NCI-H524 (cell line): ENCODE data around the gene MCTP1.
"Not testable (repeated sequence)": the region's sequence is repeated elsewhere in the genome, so short reads cannot be mapped to it uniquely, and the experiment has no call there.

Experiments used
- DNase-seq, 2 experiments: peaks; one replicate each; lab custom pipeline; 2025; lab: John Stamatoyannopoulos, UW

The MCTP1 gene

GRCh38 chr5:95029569-95030366 is 255.1 kb downstream of the MCTP1 start:
- no peak for DNase-seq

- no peak for DNase-seq
These were observed 257.1 kb downstream of the MCTP1 start for GRCh38 chr5:95027775-95028174.

GRCh38 chr5:95027151-95027721 is 257.7 kb downstream of the MCTP1 start:
- DNase-seq: peak in 1 of 2 experiments; percentile 31

GRCh38 chr5:95026718-95027117 is 258.2 kb downstream of the MCTP1 start:
- DNase-seq: no peak

- no peak for DNase-seq
These were observed 261.8 kb downstream of the MCTP1 start for GRCh38 chr5:95022967-95023695.

GRCh38 chr5:95020345-95020744 is 264.5 kb downstream of the MCTP1 start:
- no peak for DNase-seq

GRCh38 chr5:95018946-95019345 is 265.9 kb downstream of the MCTP1 start:
- DNase-seq: no peak

- DNase-seq: no peak
These were observed 266.4 kb downstream of the MCTP1 start for GRCh38 chr5:95018511-95018910.

GRCh38 chr5:95009812-95010211 is 275.1 kb downstream of the MCTP1 start:
- no peak for DNase-seq

- DNase-seq: no peak
These were observed 276.8 kb downstream of the MCTP1 start for GRCh38 chr5:95007921-95008597.

GRCh38 chr5:95005811-95006210 is 279.1 kb downstream of the MCTP1 start:
- no peak for DNase-seq

GRCh38 chr5:94998670-94999069 is 286.2 kb downstream of the MCTP1 start:
- DNase-seq: no peak

GRCh38 chr5:94994537-94994936 is 290.4 kb downstream of the MCTP1 start:
- DNase-seq: not testable (repeated sequence)

- DNase-seq: peak in 1 of 2 experiments; percentile 19
These were observed 291.4 kb downstream of the MCTP1 start for GRCh38 chr5:94993491-94993890.

- no peak for DNase-seq
These were observed 292.6 kb downstream of the MCTP1 start for GRCh38 chr5:94992325-94992724.

- DNase-seq: no peak
These were observed 300.9 kb downstream of the MCTP1 start for GRCh38 chr5:94983861-94984535.

GRCh38 chr5:94977437-94977836 is 307.5 kb downstream of the MCTP1 start:
- no peak for DNase-seq

GRCh38 chr5:94976853-94977252 is 308.0 kb downstream of the MCTP1 start:
- DNase-seq: no peak

GRCh38 chr5:94972268-94972667 is 312.6 kb downstream of the MCTP1 start:
- no peak for DNase-seq

- peak in 1 of 2 experiments; percentile 44 for DNase-seq
These were observed 315.7 kb downstream of the MCTP1 start for GRCh38 chr5:94969174-94969573.

GRCh38 chr5:94968507-94969095 is 316.3 kb downstream of the MCTP1 start:
- DNase-seq: peak; percentile 55 to 82
